COR-L47 (cell line): ENCODE data around the gene PSMD5.

Source experiments
- DNase-seq: peaks from one replicate; lab custom pipeline; 2025; lab: John Stamatoyannopoulos, UW

PSMD5 gene

DNA sequence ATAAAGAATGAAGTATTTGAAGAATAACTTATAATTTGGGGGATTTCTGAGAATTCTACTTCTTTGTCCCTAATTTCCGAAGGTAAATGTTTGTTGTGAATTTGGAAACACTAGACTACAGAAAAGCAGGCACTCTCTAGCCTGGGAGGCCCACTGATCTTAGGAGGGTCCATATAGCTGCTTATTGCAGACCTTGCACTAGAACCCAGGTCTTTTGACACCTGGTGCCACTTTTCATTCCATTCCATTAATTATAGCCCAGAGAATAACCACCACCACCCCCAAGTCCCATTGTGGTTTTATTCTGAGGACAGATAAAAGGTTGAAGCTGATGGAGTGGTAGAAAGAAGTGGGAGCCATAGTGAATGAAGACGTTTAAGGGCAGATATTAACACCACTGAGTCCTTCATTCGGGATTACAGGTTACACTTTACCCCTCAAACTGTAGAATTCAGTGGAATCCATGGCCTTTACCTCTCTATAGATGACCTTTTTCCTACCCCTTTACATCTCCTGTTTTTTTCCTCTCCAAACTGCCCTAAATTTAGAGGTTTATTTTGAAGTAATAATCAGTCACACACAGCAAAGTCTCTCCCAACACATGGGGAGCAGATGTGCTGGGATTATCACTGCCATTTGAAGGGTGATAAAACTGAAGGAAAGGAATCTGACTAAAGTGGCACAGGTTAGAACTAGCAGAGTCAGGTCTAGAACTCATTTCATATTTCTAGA, 12.0 kb upstream of the PSMD5 start:
- DNase-seq: no peak

DNA sequence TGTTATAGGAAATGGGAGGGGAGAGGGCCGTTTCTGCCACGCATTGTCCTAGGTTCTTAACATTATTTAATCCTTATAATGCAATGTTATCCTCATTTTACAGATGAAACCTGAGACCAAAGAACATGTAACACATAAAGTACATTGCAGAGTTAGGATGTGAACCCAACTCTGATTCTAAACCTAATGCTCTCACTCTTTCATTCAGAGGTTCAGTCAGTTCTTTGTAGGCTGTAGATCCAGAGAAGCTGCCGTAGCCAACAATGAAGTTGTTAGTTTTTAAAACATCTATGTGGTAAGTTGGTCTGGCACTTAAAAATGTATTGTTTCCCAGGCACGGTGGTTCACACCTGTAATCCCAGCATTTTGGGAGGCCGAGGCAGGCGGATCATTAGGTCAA, 10.5 kb upstream of the PSMD5 start:
- no peak for DNase-seq

DNA sequence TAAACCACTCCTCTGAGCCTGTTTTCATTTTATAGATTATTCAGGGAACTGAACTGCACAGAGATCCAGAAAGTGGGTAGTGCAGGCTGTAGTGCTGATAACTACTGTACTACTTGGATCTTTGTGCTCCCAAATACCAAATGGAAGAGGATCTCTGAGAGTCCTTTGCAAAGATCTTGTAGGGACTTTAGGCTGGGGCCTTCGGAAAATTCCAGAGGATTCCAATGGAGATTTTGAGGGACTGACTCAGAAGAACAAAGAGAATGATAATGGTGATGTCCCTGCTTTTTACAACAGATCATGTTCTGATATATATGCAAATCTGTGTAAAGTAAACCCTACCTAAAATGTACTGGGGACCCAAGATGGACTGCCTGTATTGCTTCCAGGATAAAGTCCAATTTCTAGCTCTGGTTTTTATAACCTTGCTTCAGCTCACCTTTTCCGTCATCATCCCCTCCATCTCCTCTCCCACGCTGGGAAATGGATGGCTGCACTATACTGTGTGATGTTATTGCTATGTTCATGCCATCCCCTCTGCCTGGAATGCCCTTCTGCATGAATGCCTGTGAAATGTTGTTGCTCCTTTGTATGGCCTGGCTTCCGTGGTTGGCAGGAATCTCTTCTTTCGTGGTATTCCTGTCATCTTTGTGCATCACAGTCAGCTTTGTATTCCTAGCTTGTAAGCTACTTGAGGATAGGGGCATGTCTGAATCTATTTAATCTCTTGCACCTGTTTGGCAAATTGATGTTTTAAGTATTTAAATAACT, 9.7 kb upstream of the PSMD5 start:
- DNase-seq: no peak

DNA sequence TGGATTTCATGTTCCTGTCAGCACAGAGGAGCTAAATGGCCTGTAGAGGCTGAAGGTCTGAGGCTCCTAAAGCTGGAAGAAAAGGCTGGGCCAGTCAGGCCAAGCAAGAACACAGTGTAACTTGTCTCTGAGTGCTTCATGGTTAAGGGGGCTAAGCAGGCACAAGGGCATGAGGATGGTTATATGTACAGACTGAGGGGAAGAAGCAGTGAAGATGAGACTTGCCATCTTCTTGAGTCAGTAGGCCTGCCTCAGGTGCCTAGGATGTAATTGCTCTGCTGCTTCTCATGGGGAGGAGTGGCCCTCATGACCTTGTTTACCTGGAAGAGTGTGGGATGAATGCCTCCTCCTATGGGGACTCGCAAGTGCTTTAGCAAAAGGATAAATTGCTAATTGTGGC, 8.7 kb upstream of the PSMD5 start:
- DNase-seq: no peak

DNA sequence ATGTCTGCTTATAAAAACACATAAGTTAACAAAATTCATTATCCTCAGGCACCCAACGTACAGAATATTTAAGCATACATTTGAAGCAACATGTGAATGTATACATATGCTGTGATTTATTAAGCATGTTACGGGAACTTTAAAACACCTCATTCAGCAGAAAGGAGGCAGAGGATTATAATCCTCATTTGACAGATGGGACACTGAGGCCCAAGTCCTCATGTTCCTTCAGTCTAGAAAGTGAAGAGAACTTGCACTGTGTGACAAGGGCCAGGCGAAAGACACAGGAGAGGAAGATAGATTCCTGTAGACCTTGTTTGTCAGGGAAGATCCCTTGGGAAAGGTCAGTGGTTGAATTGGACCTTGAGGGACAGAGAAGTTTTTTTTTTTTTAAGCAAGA, 7.6 kb upstream of the PSMD5 start:
- DNase-seq: no peak

DNA sequence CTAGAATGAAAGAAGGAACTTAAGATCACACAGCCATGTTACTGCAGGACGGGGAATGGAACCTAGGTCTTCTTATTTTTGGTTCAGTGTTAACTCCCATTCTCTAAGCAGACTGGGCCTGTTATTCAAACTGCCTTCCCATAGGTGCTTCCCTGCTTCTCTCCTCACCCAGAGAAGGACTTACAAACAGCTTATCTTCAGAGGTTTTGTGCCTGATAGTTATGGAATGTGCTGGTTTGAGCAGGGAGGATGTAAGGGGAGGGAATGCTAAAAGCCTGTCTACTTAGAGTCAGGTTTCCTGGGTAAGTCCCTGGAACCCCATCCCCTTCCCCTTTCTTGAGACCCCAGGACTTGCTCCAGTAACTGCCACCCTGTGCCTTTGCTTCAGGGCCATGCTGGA, 4.2 kb upstream of the PSMD5 start:
- DNase-seq: no peak

DNA sequence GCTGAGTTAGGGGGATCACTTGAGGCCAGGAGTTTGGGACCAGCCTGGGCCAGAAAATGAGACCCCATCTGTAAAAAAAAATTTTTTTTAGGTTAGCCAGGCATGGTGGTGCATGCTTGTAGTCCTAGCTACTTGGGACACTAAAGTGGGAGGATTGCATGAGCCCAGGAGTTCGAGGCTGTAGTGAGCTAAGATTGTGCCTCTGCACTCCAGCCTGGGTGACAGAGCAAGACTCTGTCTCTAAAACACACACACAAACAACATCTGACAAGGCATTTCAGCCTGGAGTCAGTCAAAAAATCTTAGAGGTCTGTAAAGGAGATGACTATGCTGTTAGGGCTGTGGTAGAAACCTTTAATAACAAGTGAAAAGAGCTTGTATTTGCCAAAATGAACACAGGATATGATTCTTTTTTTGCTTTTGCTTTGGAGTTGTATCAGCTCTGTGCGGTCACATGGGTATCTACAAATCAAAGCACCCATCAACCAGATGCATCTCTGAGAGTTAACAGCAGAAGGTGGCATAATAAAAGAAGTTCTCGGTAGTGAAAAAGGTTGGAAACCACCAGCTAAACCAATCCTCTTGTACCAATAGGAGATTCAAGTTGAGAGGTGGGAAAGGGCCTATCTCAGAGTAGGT, 3.6 kb upstream of the PSMD5 start:
- DNase-seq: no peak

DNA sequence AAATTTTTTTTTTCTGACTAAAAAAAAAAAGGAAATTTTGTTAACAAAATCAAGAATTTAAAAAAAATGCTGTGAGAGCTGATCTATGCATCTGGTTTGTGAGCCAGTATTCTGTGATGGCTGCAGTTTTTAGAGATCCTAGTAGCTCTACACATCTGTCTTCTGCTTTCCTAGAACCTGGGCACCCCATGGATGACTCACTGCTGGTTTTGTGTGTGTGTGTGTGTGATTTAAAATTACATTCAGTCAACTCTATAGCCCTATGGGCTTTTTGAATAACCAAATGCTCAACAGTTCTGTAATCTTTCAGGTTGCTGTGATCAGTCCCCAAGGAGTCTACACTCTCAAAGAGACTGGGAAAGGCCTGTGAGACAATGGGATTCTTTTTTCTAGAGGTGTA, 2.5 kb upstream of the PSMD5 start:
- DNase-seq: no peak

DNA sequence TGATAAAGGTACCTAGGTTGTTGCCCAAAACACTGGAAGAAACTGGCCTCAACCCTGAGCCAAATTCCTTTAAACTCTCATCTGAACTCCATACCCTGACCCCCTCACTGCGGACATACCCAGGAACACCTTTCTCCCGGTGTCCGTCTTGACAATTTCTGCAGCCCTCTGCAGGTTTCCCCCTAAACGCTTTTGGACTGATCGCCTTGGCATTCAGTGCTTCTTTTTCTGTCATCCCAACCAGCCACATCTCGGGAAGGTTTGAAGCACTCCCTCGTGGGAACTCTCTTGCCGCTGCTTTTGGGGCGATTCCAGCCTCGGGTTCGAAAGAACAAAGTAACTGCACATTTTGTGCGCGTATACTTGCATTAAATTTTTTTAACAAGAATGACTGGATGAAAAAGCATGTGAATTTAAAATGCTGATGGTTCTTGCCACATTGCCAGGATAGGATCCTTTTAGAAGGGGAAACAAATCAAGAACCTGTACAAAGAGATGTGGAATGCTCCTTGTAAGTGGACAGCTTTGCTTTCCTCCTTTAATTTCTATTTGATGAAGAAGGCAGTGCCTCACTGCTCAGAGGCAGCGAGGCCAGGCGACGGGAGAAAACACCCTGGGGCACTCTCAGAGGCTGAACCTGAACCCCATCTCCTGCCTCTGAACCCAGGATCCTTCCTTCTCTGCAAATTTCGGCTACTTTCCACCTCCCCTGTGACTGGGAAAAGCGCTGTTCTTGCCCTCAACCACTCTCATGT, 615 bp downstream of the PSMD5 start:
- DNase-seq: no peak

GRCh38 chr9:120839146-120839545, 3.6 kb downstream of the PSMD5 start:
- DNase-seq: no peak

- DNase-seq: no peak
Measured at GRCh38 chr9:120837921-120838320, 4.8 kb downstream of the PSMD5 start.

DNA sequence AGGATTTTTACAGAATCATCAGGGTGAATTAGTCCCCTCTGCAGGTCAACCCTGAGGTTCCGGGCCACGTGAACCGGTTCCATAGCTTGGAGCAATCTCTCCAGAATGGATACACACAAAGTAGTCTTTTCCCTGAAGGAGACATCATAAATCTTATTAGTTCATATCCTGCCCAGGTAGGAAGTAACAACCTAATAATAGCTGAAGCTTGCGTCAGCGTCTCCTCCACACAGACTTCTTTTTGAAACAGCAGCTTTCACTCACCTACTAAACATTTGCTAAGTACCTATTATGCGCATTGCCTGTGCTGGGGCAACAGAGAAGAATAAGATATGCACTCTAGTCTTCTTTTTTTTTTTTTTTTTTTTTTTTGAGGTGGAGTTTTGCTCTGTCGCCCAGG, 9.4 kb downstream of the PSMD5 start:
- no peak for DNase-seq

- no peak for DNase-seq
Measured at GRCh38 chr9:120832807-120833206, 9.9 kb downstream of the PSMD5 start.

DNA sequence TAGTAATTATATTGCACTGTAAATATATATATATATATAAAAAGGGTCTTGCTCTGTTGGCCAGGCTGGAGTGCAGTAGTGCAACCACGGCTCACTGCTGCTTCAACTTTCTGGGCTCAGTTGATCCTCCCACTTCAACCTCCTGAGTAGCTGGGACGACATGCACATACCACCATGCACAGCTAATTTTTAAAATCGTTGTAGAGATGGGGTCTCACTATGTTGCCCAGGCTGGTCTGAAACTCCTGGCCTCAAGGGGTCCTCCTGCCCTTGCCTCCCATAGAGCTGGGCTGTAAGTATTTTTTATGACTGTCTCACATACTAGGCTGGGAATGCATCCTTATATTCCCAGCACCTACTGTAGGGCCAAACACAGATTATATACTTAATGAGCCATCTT, 11.9 kb downstream of the PSMD5 start:
- no peak for DNase-seq

DNA sequence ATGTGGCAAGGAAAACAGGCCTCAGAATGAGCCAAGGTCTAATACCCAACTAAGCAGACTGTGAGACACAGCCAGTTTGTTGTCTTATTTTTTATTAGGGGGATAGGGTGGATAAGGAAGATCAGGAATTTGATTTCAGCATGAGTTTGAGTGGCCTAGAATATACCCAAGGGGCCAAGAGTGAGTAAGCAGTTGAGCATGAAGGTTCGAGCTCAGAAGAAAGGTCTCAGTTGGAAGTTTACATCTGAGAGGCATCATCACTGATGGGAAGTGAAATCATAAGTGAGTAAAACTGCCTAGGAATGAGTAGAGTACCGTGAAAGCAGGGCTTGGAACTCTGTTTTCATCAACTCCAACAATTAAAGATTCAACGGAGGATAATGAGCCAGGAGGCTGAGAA, 12.6 kb downstream of the PSMD5 start:
- DNase-seq: no peak

- no peak for DNase-seq
Measured at GRCh38 chr9:120829650-120830049, 13.1 kb downstream of the PSMD5 start.

- DNase-seq: no peak
Measured at GRCh38 chr9:120820095-120820494, 22.6 kb downstream of the PSMD5 start.

- no peak for DNase-seq
Measured at GRCh38 chr9:120818595-120818994, 24.1 kb downstream of the PSMD5 start.

DNA sequence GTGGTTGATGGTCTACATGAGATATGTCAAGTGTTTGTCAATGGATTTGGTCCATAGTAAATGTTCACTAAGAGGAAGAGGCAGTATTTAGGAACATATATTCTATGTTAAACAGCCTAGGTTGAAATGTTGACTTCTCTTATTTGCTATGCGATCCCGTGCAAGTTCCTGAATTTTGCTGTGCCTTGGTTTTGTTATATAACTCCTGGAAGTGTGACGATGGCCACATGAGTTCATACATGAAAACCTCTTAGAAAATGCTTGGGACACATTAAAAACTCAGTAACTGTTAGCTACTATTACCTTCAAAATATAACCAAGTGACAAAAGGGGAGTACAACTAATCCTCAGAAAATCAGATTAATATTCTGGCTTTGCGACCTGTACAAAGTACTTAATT, 27.6 kb downstream of the PSMD5 start:
- no peak for DNase-seq

DNA sequence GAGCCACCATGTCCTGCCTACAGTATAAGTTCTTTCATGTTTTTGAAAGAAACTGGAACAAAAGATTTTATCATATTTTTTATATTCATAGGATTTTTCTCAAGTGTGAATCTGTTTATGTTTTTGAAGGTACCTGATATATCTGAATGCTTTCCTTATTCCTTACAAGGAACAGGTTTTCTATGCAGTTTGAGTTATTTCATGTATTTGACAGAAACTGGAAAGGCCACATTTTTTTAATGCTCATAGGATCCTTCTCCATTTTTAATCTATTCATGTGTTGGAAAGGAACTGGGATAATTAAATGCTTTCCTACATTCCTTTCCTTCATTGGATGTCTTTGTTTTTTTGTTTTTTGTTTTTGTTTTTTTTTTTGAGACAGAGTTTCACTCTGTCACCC, 33.8 kb downstream of the PSMD5 start:
- no peak for DNase-seq

DNA sequence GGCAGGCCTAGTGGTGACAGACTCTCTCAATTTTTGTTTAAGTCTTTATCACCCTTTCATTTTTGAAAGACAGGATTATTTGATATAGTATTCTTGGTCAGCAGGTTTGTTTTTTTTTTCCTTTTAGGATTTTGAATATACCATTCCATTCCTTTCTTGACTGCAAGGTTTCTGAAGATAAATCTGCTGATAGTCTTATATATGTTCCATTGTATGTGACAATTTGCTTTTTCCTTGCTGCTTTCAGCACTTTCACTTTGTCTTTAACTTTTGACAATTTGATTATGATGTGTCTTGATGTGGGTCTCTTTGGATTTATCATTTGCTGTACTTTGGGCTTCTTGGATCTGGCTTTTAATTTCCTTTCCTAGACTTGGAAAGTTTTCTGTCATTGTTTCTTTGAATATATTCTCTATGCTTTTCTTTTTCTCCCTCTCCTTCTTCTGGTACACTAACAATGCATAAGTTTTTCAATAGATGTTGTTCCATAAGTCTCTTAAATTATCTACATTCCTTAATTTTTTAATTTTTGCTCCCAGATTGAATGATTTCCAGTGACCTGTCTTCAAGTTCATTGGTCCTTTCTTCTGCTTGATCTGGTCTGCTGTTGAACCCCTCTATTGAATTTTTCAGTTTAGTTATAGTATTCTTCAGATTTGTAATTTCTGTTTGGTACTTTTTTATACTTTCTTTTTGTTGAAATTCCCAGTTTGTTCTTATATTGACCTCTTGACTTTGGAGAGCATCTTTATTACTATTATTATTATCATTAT, 34.9 kb downstream of the PSMD5 start:
- no peak for DNase-seq
